ENCODE measurements around the gene SPON1. TPM values are rescaled to one million over a fixed set of nuclear protein-coding genes. Genes with fewer than 3 reads are reported as not detected.

Gene SPON1
- total RNA-seq, 2 experiments from 2014 or later: 0.96 to 1.4 TPM

DNA sequence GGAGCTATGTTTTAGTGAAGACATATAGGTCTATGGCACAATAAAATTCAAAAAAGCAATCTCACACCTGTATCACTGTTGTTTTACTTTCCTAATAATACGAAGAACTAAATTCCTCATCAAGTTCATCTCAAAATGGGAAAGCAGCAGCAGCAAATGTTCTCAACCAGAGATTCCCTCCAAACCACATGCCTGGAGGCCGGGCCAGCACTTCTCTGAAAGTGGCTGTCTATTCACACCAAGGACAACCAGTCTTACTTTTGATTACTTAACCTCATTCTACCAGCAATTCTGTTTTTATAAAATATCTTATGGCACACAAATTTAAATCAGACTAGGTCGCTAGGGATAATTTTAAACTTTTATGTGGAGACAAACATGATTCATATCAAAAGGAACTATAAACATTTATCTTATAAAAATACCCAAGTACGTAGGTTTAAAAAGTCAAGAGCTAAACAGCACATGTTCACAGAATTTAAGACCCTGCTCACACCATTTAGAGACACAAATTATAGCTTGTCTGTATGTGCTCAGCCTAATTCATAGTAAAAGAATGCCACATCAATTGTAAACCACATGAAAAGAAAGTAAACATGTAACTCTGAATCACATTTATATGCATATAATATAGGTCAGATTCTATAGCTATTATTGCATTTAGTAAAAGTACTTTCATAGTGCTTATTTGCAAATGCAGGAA, 350.4 kb downstream of the SPON1 start:
- DNase-seq: no peak
- intact Hi-C loops (cut with micrococcal nuclease): loop anchor here (5.0 kb wide), 1 partner anchor 39 kb away; no protein-coding TSS in a partner anchor
- POLR2A ChIA-PET: no interaction called here
- H3K4me1 Mint-ChIP-seq (ENCODE audit: low read depth): peaks cover 49% of the 10 kb centered on the region
- H3K36me3 Mint-ChIP-seq (ENCODE audit: low read depth): peaks cover 10% of the 10 kb centered on the region
- TF ChIP-seq, protein P1, sequence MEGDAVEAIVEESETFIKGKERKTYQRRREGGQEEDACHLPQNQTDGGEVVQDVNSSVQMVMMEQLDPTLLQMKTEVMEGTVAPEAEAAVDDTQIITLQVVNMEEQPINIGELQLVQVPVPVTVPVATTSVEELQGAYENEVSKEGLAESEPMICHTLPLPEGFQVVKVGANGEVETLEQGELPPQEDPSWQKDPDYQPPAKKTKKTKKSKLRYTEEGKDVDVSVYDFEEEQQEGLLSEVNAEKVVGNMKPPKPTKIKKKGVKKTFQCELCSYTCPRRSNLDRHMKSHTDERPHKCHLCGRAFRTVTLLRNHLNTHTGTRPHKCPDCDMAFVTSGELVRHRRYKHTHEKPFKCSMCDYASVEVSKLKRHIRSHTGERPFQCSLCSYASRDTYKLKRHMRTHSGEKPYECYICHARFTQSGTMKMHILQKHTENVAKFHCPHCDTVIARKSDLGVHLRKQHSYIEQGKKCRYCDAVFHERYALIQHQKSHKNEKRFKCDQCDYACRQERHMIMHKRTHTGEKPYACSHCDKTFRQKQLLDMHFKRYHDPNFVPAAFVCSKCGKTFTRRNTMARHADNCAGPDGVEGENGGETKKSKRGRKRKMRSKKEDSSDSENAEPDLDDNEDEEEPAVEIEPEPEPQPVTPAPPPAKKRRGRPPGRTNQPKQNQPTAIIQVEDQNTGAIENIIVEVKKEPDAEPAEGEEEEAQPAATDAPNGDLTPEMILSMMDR (IDR thresholded peaks at IDR 0.05): no peak
- no peak overlapping the region for H3K4me3 Mint-ChIP-seq
- H3K27me3 Mint-ChIP-seq: no peaks in the 10 kb centered on the region
- peak overlapping the region; percentile 40 for H3K27ac Mint-ChIP-seq
- CTCF ChIA-PET: interaction anchor here (1.1 to 5.3 kb wide), 5 partner anchors 11 to 540 kb away, joined by 3 to 26 read pairs (median 3); no protein-coding TSS in a partner anchor
- peak; percentile 44 for ATAC-seq
- H3K9me3 Mint-ChIP-seq: no peaks in the 10 kb centered on the region

- Mint-ChIP-seq H3K4me3 (no peak overlapping the region), H3K36me3 (ENCODE audit: low read depth) (peaks cover 11% of the 10 kb centered on the region), H3K27me3 (no peaks in the 10 kb centered on the region), H3K9me3 (no peaks in the 10 kb centered on the region), H3K27ac (peak overlapping the region; percentile 27), H3K4me1 (ENCODE audit: low read depth) (peaks cover 52% of the 10 kb centered on the region)
- ATAC-seq (no peak), DNase-seq (peak; percentile 37)
- ChIA-PET POLR2A (no interaction called here), CTCF (interaction anchor here (0.8 to 3.3 kb wide), 4 partner anchors 10 to 593 kb away, joined by 3 to 12 read pairs (median 3); no protein-coding TSS in a partner anchor)
- intact Hi-C loops (cut with micrococcal nuclease): loop anchor here (5.0 kb wide), 1 partner anchor 38 kb away; no protein-coding TSS in a partner anchor
- TF ChIP-seq, protein P1 (IDR thresholded peaks at IDR 0.05): no peak
These were observed 351.6 kb downstream of the SPON1 start for GRCh38 chr11:14314127-14314526.

DNA sequence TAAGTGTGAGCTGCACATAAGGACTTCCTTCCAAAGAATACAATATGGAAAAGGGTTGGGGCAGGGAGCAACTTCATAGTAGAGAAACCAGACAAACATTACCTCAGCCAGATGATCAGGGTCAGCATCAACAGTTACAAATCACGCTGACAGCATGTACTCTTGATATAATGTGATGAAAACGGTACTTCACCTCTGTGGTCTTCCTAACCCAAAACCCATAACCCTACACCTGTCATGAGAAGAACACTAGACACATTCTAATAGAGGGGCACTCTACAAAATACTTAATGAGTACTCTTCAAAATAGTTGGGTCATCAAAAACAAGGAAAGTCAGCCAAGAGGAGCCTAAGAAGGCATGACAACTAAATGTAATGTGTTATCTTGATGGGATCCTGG, 352.6 kb downstream of the SPON1 start:
- intact Hi-C loops (cut with micrococcal nuclease): no loop called here
- Mint-ChIP-seq H3K36me3 (ENCODE audit: low read depth) (peaks cover 11% of the 10 kb centered on the region), H3K4me1 (ENCODE audit: low read depth) (peaks cover 59% of the 10 kb centered on the region), H3K9me3 (no peaks in the 10 kb centered on the region), H3K27me3 (no peaks in the 10 kb centered on the region), H3K4me3 (no peak overlapping the region), H3K27ac (peak overlapping the region; percentile 51)
- ATAC-seq (no peak), DNase-seq (no peak)
- CTCF ChIA-PET: interaction anchor here (1.4 to 3.3 kb wide), 2 partner anchors 15 to 140 kb away, joined by 3 to 12 read pairs; no protein-coding TSS in a partner anchor
- TF ChIP-seq, protein P1 (IDR thresholded peaks at IDR 0.05): no peak
- POLR2A ChIA-PET: no interaction called here

Data from activated CD8-positive, alpha-beta T cell treated with anti-CD3 and anti-CD28 coated beads for 36 hours (primary cell).